Naive thymus-derived CD4-positive, alpha-beta T cell (primary cell): ENCODE data around the gene LHX3. TPM values are rescaled to one million over a fixed set of nuclear protein-coding genes. Genes with fewer than 3 reads are reported as not detected.

ENCODE experiments used
- ATAC-seq: fragments of 150-1000 bp; cut with Tn5 transposase; 2 replicates; pipeline ENCODE4 v1.10.0; 2021; ENCODE audit warnings: mild to moderate bottlenecking, moderate library complexity
- CTCF ChIA-PET: fragments of 350-600 bp; sonication (Branson Sonifier 250); formaldehyde crosslinking; loops from one replicate; lab custom pipeline; 2021; ENCODE audit warnings: antibody characterized with exemption; lab: Charles Lee
- POLR2A ChIA-PET: fragments of 350-600 bp; sonication (Branson Sonifier 250); formaldehyde crosslinking; loops from one replicate; lab custom pipeline; 2021; ENCODE audit warnings: antibody characterized with exemption, inconsistent platforms; lab: Charles Lee
- DNase-seq, 9 donors: peaks; one replicate each; pipeline versions ENCODE4 v3.0.0 to v3.0.0-alpha.2; 2020 to 2022; ENCODE audit warnings: mixed read lengths in 1 of 9
- H3K27ac ChIP-seq: one replicate; pipeline ENCODE4 v1.7.0; 2013; ENCODE audit warnings: mild to moderate bottlenecking, low read depth, low read length, moderate library complexity
- H3K27me3 ChIP-seq, 2 donors: one replicate each; pipeline ENCODE4 v1.7.0; 2013; ENCODE audit warnings: low read length in 2 of 2, mild to moderate bottlenecking in 2 of 2, moderate library complexity in 2 of 2; ENCODE audit not compliant: control insufficient read depth in 2 of 2, insufficient read depth in 2 of 2
- H3K36me3 ChIP-seq, 3 experiments: 1 replicate in 2 of 3; 2 replicates in 1 of 3; pipeline ENCODE4 v1.7.0; 2013; ENCODE audit warnings: low read length in 3 of 3, mild to moderate bottlenecking in 3 of 3, moderate library complexity in 1 of 3; ENCODE audit not compliant: insufficient read depth in 3 of 3, control insufficient read depth in 2 of 3
- H3K4me1 ChIP-seq, 2 donors: one replicate each; pipeline ENCODE4 v1.7.0; 2013; ENCODE audit warnings: low read length in 2 of 2, mild to moderate bottlenecking in 2 of 2, moderate library complexity in 1 of 2; ENCODE audit not compliant: control insufficient read depth in 2 of 2, insufficient read depth in 2 of 2
- H3K4me3 ChIP-seq: 2 replicates; pipeline ENCODE4 v1.7.0; 2013; ENCODE audit warnings: mild to moderate bottlenecking, low read length
- H3K9me3 ChIP-seq, 3 experiments: 1 replicate in 2 of 3; 2 replicates in 1 of 3; pipeline ENCODE4 v1.7.0; 2013; ENCODE audit warnings: low read length in 3 of 3; ENCODE audit not compliant: control insufficient read depth in 2 of 3
- H3K27ac Mint-ChIP-seq, 9 donors: one replicate each; pipeline ENCODE4 v1.8.0; 2020 to 2022; ENCODE audit warnings: mixed read lengths in 9 of 9, mild to moderate bottlenecking in 8 of 9, moderate library complexity in 5 of 9, inconsistent platforms in 2 of 9
- H3K27me3 Mint-ChIP-seq, 5 donors: one replicate each; pipeline ENCODE4 v1.8.0; 2021 to 2022; ENCODE audit warnings: mixed read lengths in 5 of 5, mild to moderate bottlenecking in 1 of 5
- H3K36me3 Mint-ChIP-seq, 5 donors: one replicate each; pipeline ENCODE4 v1.8.0; 2020 to 2022; ENCODE audit warnings: mixed read lengths in 5 of 5, mild to moderate bottlenecking in 3 of 5, inconsistent platforms in 1 of 5
- H3K4me1 Mint-ChIP-seq, 7 donors: one replicate each; pipeline ENCODE4 v1.8.0; 2020 to 2022; ENCODE audit warnings: mixed read lengths in 7 of 7, mild to moderate bottlenecking in 3 of 7, inconsistent platforms in 1 of 7
- H3K4me3 Mint-ChIP-seq, 10 donors: one replicate each; pipeline ENCODE4 v1.8.0; 2020 to 2022; ENCODE audit warnings: mild to moderate bottlenecking in 10 of 10, mixed read lengths in 10 of 10, moderate library complexity in 6 of 10, inconsistent platforms in 2 of 10
- H3K9me3 Mint-ChIP-seq, 11 donors: one replicate each; pipeline ENCODE4 v1.8.0; 2020 to 2022; ENCODE audit warnings: mixed read lengths in 11 of 11, mild to moderate bottlenecking in 4 of 11, inconsistent platforms in 1 of 11, moderate library complexity in 1 of 11
- intact Hi-C, 2 donors: fragments of 100-400 bp; cut with micrococcal nuclease; formaldehyde crosslinking; loops; one replicate each; pipeline ENCODE4 v1.15.1; 2023
- polyA plus RNA-seq, 2 donors: library from polyadenylated mRNA; unstranded; fragments of 300-500 nt; fragmentation: Illumina TruSeq; gene quantifications; one replicate each; pipeline ENCODE4 v1.2.3, GENCODE V29; 2021
- total RNA-seq, 6 experiments: library from RNA in 5 of 6; stranded (reverse) in 5 of 6; gene quantifications; 1 replicate in 5 of 6; 2 replicates in 1 of 6; pipeline ENCODE4 v1.2.3 and lab custom pipeline; 2021 to 2026

The LHX3 gene
- total and polyA plus RNA-seq, 7 experiments from 2014 or later: 0.15 to 0.21 TPM; not detected in 5

DNA sequence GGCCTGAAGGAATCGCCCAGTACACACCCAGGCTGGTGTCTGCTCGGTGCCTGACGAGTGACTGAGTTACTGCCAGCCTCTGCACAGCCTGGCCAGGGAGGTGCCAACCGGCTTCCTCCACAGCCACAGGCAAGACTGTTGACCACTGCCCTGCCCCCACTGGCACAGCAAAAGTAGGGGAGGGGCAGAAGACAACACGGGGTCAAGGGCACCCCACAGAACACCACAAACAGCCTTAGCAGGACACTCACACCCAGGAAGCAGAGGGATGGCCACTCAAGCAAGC lies 722 bp upstream of the LHX3 start:
- H3K4me3 ChIP-seq: no peak overlapping the region
- DNase-seq (no peak), ATAC-seq (no peak)
- H3K9me3 ChIP-seq: no peaks in the 10 kb centered on the region
- peaks cover 0 to 3% of the 10 kb centered on the region in 2 donors for H3K27me3 ChIP-seq
- no peaks in the 10 kb centered on the region for H3K4me1 ChIP-seq
- intact Hi-C loops: no loop called here
- Mint-ChIP-seq H3K27ac (no peak overlapping the region), H3K27me3 (peaks cover 8 to 24% (median 19%) of the 10 kb centered on the region in 5 donors), H3K36me3 (peaks cover 4 to 20% (median 9%) of the 10 kb centered on the region in 5 donors), H3K4me3 (no peak overlapping the region), H3K9me3 (peaks cover 0 to 4% (median 0%) of the 10 kb centered on the region in 11 donors), H3K4me1 (peaks cover 0 to 3% (median 0%) of the 10 kb centered on the region in 7 donors)
- POLR2A ChIA-PET: no interaction called here
- no peak overlapping the region for H3K27ac ChIP-seq
- CTCF ChIA-PET: no interaction called here
- peaks cover 0 to 22% (median 0%) of the 10 kb centered on the region in 3 experiments for H3K36me3 ChIP-seq

DNA sequence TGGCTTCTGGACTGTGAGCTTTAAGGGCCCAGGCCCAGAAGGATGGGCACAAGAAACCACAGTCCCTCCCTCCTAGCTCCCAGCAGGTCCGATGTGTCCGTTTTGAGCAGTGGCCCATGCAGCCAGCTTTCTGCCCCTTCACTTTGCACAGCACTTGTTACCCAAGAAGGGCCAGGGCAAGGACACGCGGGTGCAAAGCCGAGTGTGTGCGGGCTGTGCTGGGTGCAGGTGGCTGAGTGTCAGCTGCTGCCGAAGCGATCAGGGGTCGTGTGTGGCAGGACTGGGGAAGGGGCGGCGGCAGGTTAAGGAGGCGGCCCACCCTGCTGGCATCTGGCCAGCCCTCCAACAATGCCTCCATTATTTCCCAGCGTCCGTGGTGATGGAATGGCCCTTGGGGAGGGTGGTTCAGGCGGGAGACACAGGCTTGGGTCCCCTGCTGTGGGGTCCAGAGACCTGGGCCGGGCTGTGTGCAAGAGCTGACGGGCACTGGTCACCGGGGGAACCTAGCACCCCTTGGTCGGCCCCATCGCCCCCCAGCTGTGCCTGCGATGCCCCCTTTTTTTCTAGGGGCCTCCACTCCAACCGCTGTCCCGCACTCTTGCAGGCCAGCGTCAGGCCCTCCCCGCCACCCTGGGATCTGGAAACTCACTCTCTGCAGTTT lies 653 bp downstream of the LHX3 start:
- Histone ChIP-seq H3K4me3 (no peak overlapping the region), H3K27me3 (peaks cover 0 to 3% of the 10 kb centered on the region in 2 donors), H3K4me1 (no peaks in the 10 kb centered on the region), H3K9me3 (no peaks in the 10 kb centered on the region), H3K27ac (no peak overlapping the region), H3K36me3 (peaks cover 0 to 10% (median 0%) of the 10 kb centered on the region in 3 experiments)
- H3K27ac Mint-ChIP-seq: no peak overlapping the region
- H3K27me3 Mint-ChIP-seq: peaks cover 12 to 33% (median 24%) of the 10 kb centered on the region in 5 donors
- CTCF ChIA-PET: interaction anchor here (1.0 to 1.1 kb wide), 2 partner anchors 10 to 340 kb away, joined by 3 read pairs; no protein-coding TSS in a partner anchor
- ATAC-seq: no peak
- H3K4me1 Mint-ChIP-seq: peaks cover 0 to 3% (median 0%) of the 10 kb centered on the region in 7 donors
- no peak for DNase-seq
- peaks cover 0 to 4% (median 0%) of the 10 kb centered on the region in 11 donors for H3K9me3 Mint-ChIP-seq
- POLR2A ChIA-PET: no interaction called here
- H3K36me3 Mint-ChIP-seq: peaks cover 4 to 20% (median 9%) of the 10 kb centered on the region in 5 donors
- no peak overlapping the region for H3K4me3 Mint-ChIP-seq
- intact Hi-C loops: no loop called here

DNA sequence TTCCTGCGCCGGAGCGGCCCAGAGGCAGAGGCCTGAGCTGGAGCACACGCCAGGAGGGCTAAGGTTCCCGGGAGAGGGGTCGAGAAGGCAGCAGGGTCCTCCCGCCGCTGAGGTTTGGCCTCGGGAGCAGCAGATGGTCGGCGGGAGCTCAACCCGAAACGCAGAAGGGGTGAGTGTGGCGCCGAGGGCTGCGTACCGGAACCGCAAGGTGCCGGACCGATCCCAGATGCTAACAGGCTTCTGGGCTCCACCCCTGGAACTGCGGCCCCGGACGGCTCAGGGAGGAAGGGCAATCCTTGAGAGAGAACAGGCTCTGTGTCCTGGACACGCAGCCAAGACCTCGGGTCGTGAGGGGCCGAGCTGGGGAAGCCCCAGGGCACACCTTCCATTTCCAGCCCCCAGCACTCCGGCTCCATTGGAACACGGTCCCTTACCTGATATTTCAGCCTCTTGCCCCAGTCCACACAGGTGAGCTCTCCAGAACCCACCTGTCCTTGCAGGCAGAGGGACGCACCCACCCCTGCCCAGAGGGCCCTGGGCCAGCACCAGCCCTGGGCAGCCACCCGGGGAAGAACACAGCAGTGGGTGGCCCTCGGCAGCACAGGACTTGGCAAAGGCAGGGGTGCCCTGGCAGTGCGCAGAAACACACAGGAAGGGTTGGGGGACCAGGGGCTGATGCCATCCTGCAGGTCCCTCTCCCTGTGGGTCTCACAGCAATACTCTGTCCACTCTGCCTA lies 1.4 kb downstream of the LHX3 start:
- intact Hi-C loops: no loop called here
- ATAC-seq (no peak), DNase-seq (no peak)
- Mint-ChIP-seq H3K27ac (no peak overlapping the region), H3K4me3 (peak overlapping the region in 1 of 10 donors; percentile 21), H3K36me3 (peaks cover 4 to 20% (median 9%) of the 10 kb centered on the region in 5 donors), H3K27me3 (peaks cover 12 to 34% (median 24%) of the 10 kb centered on the region in 5 donors), H3K9me3 (peaks cover 0 to 4% (median 0%) of the 10 kb centered on the region in 11 donors), H3K4me1 (peaks cover 0 to 3% (median 0%) of the 10 kb centered on the region in 7 donors)
- H3K27me3 ChIP-seq: peaks cover 0 to 3% of the 10 kb centered on the region in 2 donors
- no peak overlapping the region for H3K4me3 ChIP-seq
- H3K36me3 ChIP-seq: peaks cover 0 to 3% (median 0%) of the 10 kb centered on the region in 3 experiments
- no peak overlapping the region for H3K27ac ChIP-seq
- no peaks in the 10 kb centered on the region for H3K9me3 ChIP-seq
- no peaks in the 10 kb centered on the region for H3K4me1 ChIP-seq
- POLR2A ChIA-PET: no interaction called here
- CTCF ChIA-PET: interaction anchor here (1.0 to 1.1 kb wide), 2 partner anchors 11 to 340 kb away, joined by 3 read pairs; no protein-coding TSS in a partner anchor

- no peaks in the 10 kb centered on the region for H3K9me3 ChIP-seq
- ATAC-seq (no peak), DNase-seq (no peak)
- Mint-ChIP-seq H3K4me1 (peaks cover 0 to 3% (median 0%) of the 10 kb centered on the region in 7 donors), H3K4me3 (no peak overlapping the region), H3K9me3 (peaks cover 0 to 4% (median 0%) of the 10 kb centered on the region in 11 donors), H3K27ac (no peak overlapping the region), H3K36me3 (peaks cover 4 to 16% (median 9%) of the 10 kb centered on the region in 5 donors), H3K27me3 (peaks cover 16 to 43% (median 29%) of the 10 kb centered on the region in 5 donors)
- ChIA-PET CTCF (no interaction called here), POLR2A (no interaction called here)
- no peak overlapping the region for H3K27ac ChIP-seq
- intact Hi-C loops: no loop called here
- peaks cover 0 to 4% of the 10 kb centered on the region in 2 donors for H3K27me3 ChIP-seq
- H3K4me1 ChIP-seq: no peaks in the 10 kb centered on the region
- no peaks in the 10 kb centered on the region for H3K36me3 ChIP-seq
- H3K4me3 ChIP-seq: no peak overlapping the region
These were observed 2.2 kb downstream of the LHX3 start for GRCh38 chr9:136202454-136203407.

DNA sequence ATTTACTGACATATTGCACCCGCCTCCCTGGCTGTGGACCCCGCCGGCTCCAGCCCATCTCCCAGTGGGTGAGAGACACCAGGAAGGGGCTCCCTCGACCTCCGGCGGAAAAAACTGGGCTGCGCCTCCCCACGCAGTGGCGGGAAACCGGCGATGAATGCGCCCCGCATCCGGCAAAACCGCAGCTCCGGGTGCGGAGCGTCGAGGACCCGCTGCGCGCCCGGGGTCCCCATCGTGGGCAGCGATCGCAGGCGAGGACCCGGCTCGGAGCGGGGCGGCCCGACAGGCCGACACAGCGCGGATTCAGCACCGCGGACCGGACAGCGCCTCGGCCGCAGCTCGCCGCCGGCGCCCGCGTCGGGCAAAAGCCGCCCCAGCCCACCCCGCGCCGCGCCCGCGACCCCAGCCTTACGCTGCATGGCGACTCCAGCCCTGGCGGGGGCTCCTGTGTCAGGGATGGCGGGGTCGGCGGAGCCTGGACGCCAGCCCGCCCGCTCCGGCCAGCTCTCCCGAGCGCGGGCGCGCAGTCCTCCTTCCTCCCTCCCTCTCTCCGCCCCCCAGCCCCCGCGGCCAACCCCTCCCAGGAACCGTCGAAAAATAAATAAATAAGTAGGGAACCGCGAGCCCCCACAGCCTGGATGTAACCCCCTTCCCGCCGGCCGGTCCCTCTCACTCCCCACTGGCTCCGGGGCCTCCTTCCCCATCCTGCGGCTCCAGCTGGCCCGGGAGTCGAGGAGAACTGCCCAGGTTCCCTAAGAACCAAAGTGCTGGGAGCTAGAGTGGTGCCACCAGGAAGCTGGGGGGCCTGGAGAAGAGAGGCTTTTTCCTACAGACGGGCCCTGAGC lies 3.1 kb downstream of the LHX3 start:
- Histone ChIP-seq H3K9me3 (no peaks in the 10 kb centered on the region), H3K36me3 (no peaks in the 10 kb centered on the region), H3K4me3 (no peak overlapping the region), H3K27ac (no peak overlapping the region), H3K4me1 (no peaks in the 10 kb centered on the region), H3K27me3 (peaks cover 0 to 6% of the 10 kb centered on the region in 2 donors)
- no peak overlapping the region for H3K4me3 Mint-ChIP-seq
- ATAC-seq: no peak
- peaks cover 19 to 46% (median 33%) of the 10 kb centered on the region in 5 donors for H3K27me3 Mint-ChIP-seq
- H3K4me1 Mint-ChIP-seq: peaks cover 0 to 5% (median 2%) of the 10 kb centered on the region in 7 donors
- intact Hi-C loops: no loop called here
- DNase-seq: no peak
- no peak overlapping the region for H3K27ac Mint-ChIP-seq
- H3K36me3 Mint-ChIP-seq: peaks cover 2 to 8% (median 4%) of the 10 kb centered on the region in 5 donors
- peaks cover 0 to 4% (median 0%) of the 10 kb centered on the region in 11 donors for H3K9me3 Mint-ChIP-seq
- CTCF ChIA-PET: no interaction called here
- POLR2A ChIA-PET: no interaction called here
